Measurements from ENCODE around the gene GIGYF1. TPM values are rescaled to one million over a fixed set of nuclear protein-coding genes. Genes with fewer than 3 reads are reported as not detected.

Gene GIGYF1
- total and polyA plus RNA-seq, 2 of the 13 experiments (the other 11 are each of a cell fraction or from before 2014, with no cell fraction given): 7.6 to 16.1 TPM

DNA sequence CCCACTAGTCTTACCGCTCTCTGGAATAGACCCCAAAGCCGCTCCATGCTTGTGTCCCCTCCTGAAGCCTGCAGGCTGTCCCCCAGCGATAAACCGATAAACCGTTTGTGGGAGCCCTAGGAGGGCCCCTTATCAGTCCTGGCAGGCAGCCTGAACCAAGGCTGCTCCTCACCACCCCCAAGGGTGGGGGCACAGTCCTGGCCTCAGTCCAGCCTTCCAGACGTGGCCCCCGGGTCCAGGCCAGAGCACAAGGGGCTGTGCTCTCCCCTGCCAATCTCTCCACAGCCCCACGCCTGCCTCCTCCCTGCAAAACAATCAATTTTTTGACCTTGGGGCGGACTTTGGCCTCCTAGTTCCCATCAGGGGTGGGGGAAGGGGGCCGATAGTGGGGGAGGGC lies 52.6 kb downstream of the GIGYF1 start, which contains the start of gene TFR2 (continued):
- TF ChIP-seq, protein P1, sequence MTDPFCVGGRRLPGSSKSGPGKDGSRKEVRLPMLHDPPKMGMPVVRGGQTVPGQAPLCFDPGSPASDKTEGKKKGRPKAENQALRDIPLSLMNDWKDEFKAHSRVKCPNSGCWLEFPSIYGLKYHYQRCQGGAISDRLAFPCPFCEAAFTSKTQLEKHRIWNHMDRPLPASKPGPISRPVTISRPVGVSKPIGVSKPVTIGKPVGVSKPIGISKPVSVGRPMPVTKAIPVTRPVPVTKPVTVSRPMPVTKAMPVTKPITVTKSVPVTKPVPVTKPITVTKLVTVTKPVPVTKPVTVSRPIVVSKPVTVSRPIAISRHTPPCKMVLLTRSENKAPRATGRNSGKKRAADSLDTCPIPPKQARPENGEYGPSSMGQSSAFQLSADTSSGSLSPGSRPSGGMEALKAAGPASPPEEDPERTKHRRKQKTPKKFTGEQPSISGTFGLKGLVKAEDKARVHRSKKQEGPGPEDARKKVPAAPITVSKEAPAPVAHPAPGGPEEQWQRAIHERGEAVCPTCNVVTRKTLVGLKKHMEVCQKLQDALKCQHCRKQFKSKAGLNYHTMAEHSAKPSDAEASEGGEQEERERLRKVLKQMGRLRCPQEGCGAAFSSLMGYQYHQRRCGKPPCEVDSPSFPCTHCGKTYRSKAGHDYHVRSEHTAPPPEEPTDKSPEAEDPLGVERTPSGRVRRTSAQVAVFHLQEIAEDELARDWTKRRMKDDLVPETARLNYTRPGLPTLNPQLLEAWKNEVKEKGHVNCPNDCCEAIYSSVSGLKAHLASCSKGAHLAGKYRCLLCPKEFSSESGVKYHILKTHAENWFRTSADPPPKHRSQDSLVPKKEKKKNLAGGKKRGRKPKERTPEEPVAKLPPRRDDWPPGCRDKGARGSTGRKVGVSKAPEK (CRISPR knock-in tag; IDR thresholded peaks at IDR 0.05; ENCODE audit: borderline replicate concordance): no peak
- 0 out of 2 replicates have a peak, but pooled peaks have one; percentile 34 for TF ChIP-seq ZBTB25 (CRISPR knock-in tag; IDR thresholded peaks at IDR 0.05)
- no peak for TF ChIP-seq ZNF20 (CRISPR knock-in tag; IDR thresholded peaks at IDR 0.05)
- TF ChIP-seq ZFP91 (CRISPR knock-in tag; IDR thresholded peaks at IDR 0.05; ENCODE audit: borderline replicate concordance): peak; percentile 26; the same call in 1 of the 2 replicates
- TF ChIP-seq, protein P2, sequence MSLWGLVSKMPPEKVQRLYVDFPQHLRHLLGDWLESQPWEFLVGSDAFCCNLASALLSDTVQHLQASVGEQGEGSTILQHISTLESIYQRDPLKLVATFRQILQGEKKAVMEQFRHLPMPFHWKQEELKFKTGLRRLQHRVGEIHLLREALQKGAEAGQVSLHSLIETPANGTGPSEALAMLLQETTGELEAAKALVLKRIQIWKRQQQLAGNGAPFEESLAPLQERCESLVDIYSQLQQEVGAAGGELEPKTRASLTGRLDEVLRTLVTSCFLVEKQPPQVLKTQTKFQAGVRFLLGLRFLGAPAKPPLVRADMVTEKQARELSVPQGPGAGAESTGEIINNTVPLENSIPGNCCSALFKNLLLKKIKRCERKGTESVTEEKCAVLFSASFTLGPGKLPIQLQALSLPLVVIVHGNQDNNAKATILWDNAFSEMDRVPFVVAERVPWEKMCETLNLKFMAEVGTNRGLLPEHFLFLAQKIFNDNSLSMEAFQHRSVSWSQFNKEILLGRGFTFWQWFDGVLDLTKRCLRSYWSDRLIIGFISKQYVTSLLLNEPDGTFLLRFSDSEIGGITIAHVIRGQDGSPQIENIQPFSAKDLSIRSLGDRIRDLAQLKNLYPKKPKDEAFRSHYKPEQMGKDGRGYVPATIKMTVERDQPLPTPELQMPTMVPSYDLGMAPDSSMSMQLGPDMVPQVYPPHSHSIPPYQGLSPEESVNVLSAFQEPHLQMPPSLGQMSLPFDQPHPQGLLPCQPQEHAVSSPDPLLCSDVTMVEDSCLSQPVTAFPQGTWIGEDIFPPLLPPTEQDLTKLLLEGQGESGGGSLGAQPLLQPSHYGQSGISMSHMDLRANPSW (CRISPR knock-in tag; IDR thresholded peaks at IDR 0.05; ENCODE audit: borderline replicate concordance): no peak
- no peak for TF ChIP-seq MZF1 (CRISPR knock-in tag; IDR thresholded peaks at IDR 0.05; ENCODE audit: borderline replicate concordance)
- TF ChIP-seq, protein P3, sequence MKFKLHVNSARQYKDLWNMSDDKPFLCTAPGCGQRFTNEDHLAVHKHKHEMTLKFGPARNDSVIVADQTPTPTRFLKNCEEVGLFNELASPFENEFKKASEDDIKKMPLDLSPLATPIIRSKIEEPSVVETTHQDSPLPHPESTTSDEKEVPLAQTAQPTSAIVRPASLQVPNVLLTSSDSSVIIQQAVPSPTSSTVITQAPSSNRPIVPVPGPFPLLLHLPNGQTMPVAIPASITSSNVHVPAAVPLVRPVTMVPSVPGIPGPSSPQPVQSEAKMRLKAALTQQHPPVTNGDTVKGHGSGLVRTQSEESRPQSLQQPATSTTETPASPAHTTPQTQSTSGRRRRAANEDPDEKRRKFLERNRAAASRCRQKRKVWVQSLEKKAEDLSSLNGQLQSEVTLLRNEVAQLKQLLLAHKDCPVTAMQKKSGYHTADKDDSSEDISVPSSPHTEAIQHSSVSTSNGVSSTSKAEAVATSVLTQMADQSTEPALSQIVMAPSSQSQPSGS (CRISPR knock-in tag; IDR thresholded peaks at IDR 0.05): peak; percentile 59; the same call in 1 of the 2 replicates
- no peak for TF ChIP-seq ZNF784 (CRISPR knock-in tag; IDR thresholded peaks at IDR 0.05; ENCODE audit: borderline replicate concordance)
- TF ChIP-seq BCL6 (CRISPR knock-in tag; IDR thresholded peaks at IDR 0.05): 0 out of 2 replicates have a peak, but pooled peaks have one; percentile 47
- no peak for TF ChIP-seq SMC3 (IDR thresholded peaks at IDR 0.05; ENCODE audit: low read length)
- TF ChIP-seq ZNF740 (CRISPR knock-in tag; IDR thresholded peaks at IDR 0.05): no peak
- no peak for TF ChIP-seq NFE2 (CRISPR knock-in tag; IDR thresholded peaks at IDR 0.05)
- no peak for TF ChIP-seq ZBTB42 (CRISPR knock-in tag; IDR thresholded peaks at IDR 0.05)
- no peak for TF ChIP-seq ZSCAN30 (CRISPR knock-in tag; IDR thresholded peaks at IDR 0.05)
- TF ChIP-seq ZFP36L1 (CRISPR knock-in tag; IDR thresholded peaks at IDR 0.05): no peak; the same call in 1 of the 2 replicates
- TF ChIP-seq NCOA2 (CRISPR knock-in tag; IDR thresholded peaks at IDR 0.05): peak; percentile 76
- TF ChIP-seq ZNF121 (CRISPR knock-in tag; IDR thresholded peaks at IDR 0.05): no peak
- TF ChIP-seq FOXJ3 (CRISPR knock-in tag; IDR thresholded peaks at IDR 0.05; ENCODE audit: borderline replicate concordance): no peak
- TF ChIP-seq NKX3-1 (CRISPR knock-in tag; IDR thresholded peaks at IDR 0.05): no peak

All from HepG2 (cell line).